LNCAP (cell line): ENCODE measurements around the gene AMOTL1.

Source experiments
- CTCF ChIP-seq: fragments of 450-650 bp; IDR thresholded peaks from 2 replicates; pipeline ENCODE4 v1.5.1; 2017; ENCODE audit warnings: mild to moderate bottlenecking

The AMOTL1 gene

GRCh38 chr11:94737171-94737611 is 31.0 kb upstream of the AMOTL1 start:
- no peak for TF ChIP-seq CTCF

GRCh38 chr11:94738746-94739145 is 29.4 kb upstream of the AMOTL1 start:
- no peak for TF ChIP-seq CTCF

- no peak for TF ChIP-seq CTCF
These were observed 28.8 kb upstream of the AMOTL1 start for GRCh38 chr11:94739331-94739730.

GRCh38 chr11:94740083-94741021 is 27.8 kb upstream of the AMOTL1 start:
- no peak for TF ChIP-seq CTCF

- peak; percentile 20; the same call in 1 of the 2 replicates for TF ChIP-seq CTCF
These were observed 27.0 kb upstream of the AMOTL1 start for GRCh38 chr11:94741022-94741679.

- no peak for TF ChIP-seq CTCF
These were observed 25.5 kb upstream of the AMOTL1 start for GRCh38 chr11:94742665-94743064.

GRCh38 chr11:94746721-94747120 is 21.4 kb upstream of the AMOTL1 start:
- TF ChIP-seq CTCF: no peak; the same call in 1 of the 2 replicates
